Measurements from ENCODE around the gene PADI2.

PADI2 gene

GRCh38 chr1:17163371-17163770, 44.1 kb upstream of the PADI2 start:
- Histone ChIP-seq H3K9me3 (ENCODE audit: insufficient read depth, low read depth, low read length) (no peaks in the 10 kb centered on the region), H3K27me3 (ENCODE audit: insufficient read depth, low read length, poor library complexity, severe bottlenecking) (no peaks in the 10 kb centered on the region), H3K79me2 (ENCODE audit: insufficient read depth, low read length) (no peaks in the 10 kb centered on the region), H3F3A (ENCODE audit: low read depth) (no peaks in the 10 kb centered on the region), H4K20me1 (ENCODE audit: insufficient read depth, low read length, poor library complexity, severe bottlenecking) (no peaks in the 10 kb centered on the region), H3K9ac (ENCODE audit: low read depth, low read length, poor library complexity, severe bottlenecking) (no peak overlapping the region), H3K4me1 (ENCODE audit: insufficient read depth, low read length, poor library complexity, severe bottlenecking) (peaks cover 3% of the 10 kb centered on the region), H3K4me3 (ENCODE audit: low read length, poor library complexity, severe bottlenecking) (no peak overlapping the region), H2AFZ (ENCODE audit: low read length) (no peak overlapping the region), H3K4me2 (ENCODE audit: low read depth, low read length, poor library complexity, severe bottlenecking) (no peak overlapping the region), H3K9me2 (replicated peaks; ENCODE audit: low read depth, low read length) (no peaks in the 10 kb centered on the region), H3K36me3 (ENCODE audit: insufficient read depth, low read length) (no peaks in the 10 kb centered on the region)
- no peak for TF ChIP-seq CTCF (conservative IDR thresholded peaks at IDR 0.05; ENCODE audit: low read length)
- no peak for TF ChIP-seq EZH2phosphoT487 (IDR thresholded peaks at IDR 0.05; ENCODE audit: borderline replicate concordance)

GRCh38 chr1:17162941-17163340, 43.7 kb upstream of the PADI2 start:
- TF ChIP-seq EZH2phosphoT487 (IDR thresholded peaks at IDR 0.05; ENCODE audit: borderline replicate concordance) = no peak
- no peak for TF ChIP-seq CTCF (conservative IDR thresholded peaks at IDR 0.05; ENCODE audit: low read length)
- no peaks in the 10 kb centered on the region for H3K36me3 ChIP-seq (ENCODE audit: insufficient read depth, low read length)

GRCh38 chr1:17161926-17162800, 42.9 kb upstream of the PADI2 start:
- H3F3A ChIP-seq (ENCODE audit: low read depth) = no peaks in the 10 kb centered on the region
- no peaks in the 10 kb centered on the region for H3K27me3 ChIP-seq (ENCODE audit: insufficient read depth, low read length, poor library complexity, severe bottlenecking)
- no peaks in the 10 kb centered on the region for H3K9me3 ChIP-seq (ENCODE audit: insufficient read depth, low read depth, low read length)
- H3K9me2 ChIP-seq (replicated peaks; ENCODE audit: low read depth, low read length) = no peaks in the 10 kb centered on the region
- TF ChIP-seq CTCF (conservative IDR thresholded peaks at IDR 0.05; ENCODE audit: low read length) (no peak), EZH2phosphoT487 (IDR thresholded peaks at IDR 0.05; ENCODE audit: borderline replicate concordance) (no peak)
- peaks cover 3% of the 10 kb centered on the region for H3K4me1 ChIP-seq (ENCODE audit: insufficient read depth, low read length, poor library complexity, severe bottlenecking)
- no peaks in the 10 kb centered on the region for H3K79me2 ChIP-seq (ENCODE audit: insufficient read depth, low read length)
- H3K4me3 ChIP-seq (ENCODE audit: low read length, poor library complexity, severe bottlenecking) = no peak overlapping the region
- no peaks in the 10 kb centered on the region for H3K36me3 ChIP-seq (ENCODE audit: insufficient read depth, low read length)
- no peaks in the 10 kb centered on the region for H4K20me1 ChIP-seq (ENCODE audit: insufficient read depth, low read length, poor library complexity, severe bottlenecking)
- H3K9ac ChIP-seq (ENCODE audit: low read depth, low read length, poor library complexity, severe bottlenecking) = no peak overlapping the region
- H2AFZ ChIP-seq (ENCODE audit: low read length) = no peak overlapping the region
- H3K4me2 ChIP-seq (ENCODE audit: low read depth, low read length, poor library complexity, severe bottlenecking) = no peak overlapping the region

More at GRCh38 chr1:17162941-17163340, 43.7 kb upstream of the PADI2 start:
- Histone ChIP-seq H4K20me1 (ENCODE audit: insufficient read depth, low read length, poor library complexity, severe bottlenecking) (no peaks in the 10 kb centered on the region), H3K4me1 (ENCODE audit: insufficient read depth, low read length, poor library complexity, severe bottlenecking) (peaks cover 3% of the 10 kb centered on the region), H3K4me3 (ENCODE audit: low read length, poor library complexity, severe bottlenecking) (no peak overlapping the region), H3K27me3 (ENCODE audit: insufficient read depth, low read length, poor library complexity, severe bottlenecking) (no peaks in the 10 kb centered on the region), H3K9me3 (ENCODE audit: insufficient read depth, low read depth, low read length) (no peaks in the 10 kb centered on the region), H2AFZ (ENCODE audit: low read length) (no peak overlapping the region), H3F3A (ENCODE audit: low read depth) (no peaks in the 10 kb centered on the region), H3K9me2 (replicated peaks; ENCODE audit: low read depth, low read length) (no peaks in the 10 kb centered on the region), H3K4me2 (ENCODE audit: low read depth, low read length, poor library complexity, severe bottlenecking) (no peak overlapping the region), H3K9ac (ENCODE audit: low read depth, low read length, poor library complexity, severe bottlenecking) (no peak overlapping the region), H3K79me2 (ENCODE audit: insufficient read depth, low read length) (no peaks in the 10 kb centered on the region)

Data from Loucy (cell line).